ENCODE data around the gene LRSAM1.

DNA sequence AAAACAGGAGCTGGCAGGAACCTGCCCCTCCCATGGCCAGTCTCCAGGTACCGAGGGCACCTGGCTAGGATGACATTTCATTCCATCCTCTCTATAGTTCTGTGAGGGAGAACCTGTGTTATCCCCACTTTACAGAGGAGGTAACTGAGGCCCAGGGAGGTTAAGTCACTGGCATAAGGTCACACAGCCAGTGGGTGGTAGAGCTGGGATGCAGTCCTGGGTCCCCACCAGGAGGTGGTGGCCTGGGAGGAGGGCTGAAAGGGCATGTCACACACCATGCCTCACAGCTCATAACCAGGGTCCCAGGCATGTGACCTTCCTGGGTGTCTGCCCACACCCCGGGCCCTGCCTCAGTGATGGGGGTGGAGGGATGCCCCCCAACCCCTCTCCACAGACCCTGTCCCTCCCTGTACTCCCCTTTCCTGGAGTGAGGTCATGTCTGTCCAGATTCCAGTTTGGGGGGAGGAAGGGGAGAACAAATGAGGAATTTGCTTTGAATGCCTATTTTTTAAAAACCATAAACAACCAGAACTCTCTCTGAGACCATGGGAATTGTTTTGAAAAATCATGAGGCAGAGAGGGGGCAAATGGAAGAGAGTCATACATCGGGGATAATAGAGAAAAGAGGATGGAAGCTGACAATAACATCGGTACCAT lies 83.1 kb downstream of the LRSAM1 start:
- TF ChIP-seq, protein P1, sequence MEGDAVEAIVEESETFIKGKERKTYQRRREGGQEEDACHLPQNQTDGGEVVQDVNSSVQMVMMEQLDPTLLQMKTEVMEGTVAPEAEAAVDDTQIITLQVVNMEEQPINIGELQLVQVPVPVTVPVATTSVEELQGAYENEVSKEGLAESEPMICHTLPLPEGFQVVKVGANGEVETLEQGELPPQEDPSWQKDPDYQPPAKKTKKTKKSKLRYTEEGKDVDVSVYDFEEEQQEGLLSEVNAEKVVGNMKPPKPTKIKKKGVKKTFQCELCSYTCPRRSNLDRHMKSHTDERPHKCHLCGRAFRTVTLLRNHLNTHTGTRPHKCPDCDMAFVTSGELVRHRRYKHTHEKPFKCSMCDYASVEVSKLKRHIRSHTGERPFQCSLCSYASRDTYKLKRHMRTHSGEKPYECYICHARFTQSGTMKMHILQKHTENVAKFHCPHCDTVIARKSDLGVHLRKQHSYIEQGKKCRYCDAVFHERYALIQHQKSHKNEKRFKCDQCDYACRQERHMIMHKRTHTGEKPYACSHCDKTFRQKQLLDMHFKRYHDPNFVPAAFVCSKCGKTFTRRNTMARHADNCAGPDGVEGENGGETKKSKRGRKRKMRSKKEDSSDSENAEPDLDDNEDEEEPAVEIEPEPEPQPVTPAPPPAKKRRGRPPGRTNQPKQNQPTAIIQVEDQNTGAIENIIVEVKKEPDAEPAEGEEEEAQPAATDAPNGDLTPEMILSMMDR (IDR thresholded peaks at IDR 0.05) = no peak
- no peak for TF ChIP-seq POLR2A (IDR thresholded peaks at IDR 0.05)

All from thyroid gland (tissue), 4 donors.